ENCODE measurements around the gene SYN1.

Gene SYN1

DNA sequence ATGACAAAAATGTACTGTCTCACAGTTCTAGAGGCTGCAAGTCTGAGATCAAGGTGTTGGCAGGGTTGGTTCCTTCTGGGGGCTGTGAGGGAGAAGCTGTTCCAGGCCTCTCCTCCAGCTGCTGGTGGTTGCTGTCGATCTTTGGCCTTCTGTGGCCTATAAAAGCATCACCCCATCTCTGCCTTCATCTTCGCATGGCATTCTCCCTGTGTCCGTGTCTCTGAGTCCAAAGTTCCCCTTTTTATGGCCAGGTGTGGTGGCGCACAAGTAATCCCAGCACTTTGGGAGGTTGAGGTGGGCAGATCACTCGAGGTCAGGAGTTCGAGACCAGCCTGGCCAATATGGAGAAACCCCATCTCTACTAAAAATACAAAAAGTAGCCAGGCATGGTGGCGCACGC is 90.1 kb downstream of the SYN1 start:
- no peak for DNase-seq (ENCODE audit: low read depth in 2 of 2)

DNA sequence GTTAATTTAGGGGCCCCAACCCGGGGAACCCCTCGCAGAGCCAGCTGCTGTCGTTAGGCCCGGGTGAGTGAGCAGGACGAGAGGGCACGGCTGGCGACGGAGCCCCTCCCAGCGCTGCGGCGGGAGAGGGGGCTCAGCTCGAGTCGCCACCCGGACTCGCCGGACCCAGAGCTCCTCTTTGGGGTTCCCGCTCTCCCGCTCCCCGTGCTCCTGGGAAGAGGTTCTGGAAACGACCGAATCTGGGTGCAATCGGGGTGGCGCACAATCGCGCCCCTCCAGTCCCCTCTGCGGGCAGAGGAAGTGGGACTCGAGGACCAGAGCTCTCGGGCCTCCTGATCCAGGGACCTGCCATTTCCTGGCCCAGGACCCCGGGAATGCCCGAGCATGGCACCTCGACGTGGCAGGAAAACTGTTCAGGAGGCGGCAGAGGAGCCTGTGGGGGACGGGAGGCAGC is 95.9 kb downstream of the SYN1 start:
- DNase-seq (ENCODE audit: low read depth in 2 of 2), result no peak

- peak; percentile 57 to 72 for DNase-seq (ENCODE audit: low read depth in 2 of 2)
These were observed 96.4 kb downstream of the SYN1 start for GRCh38 chrX:47523297-47523696.

Measured in stimulated activated CD4-positive, alpha-beta T cell treated with anti-CD3 and anti-CD28 coated beads, Interleukin-15, amount 100 ng/mL, for 48 hours (primary cell).